Mesenchymal stem cell (in vitro differentiated cells and primary cell): ENCODE results near the gene TRIM44.
"Not testable (repeated sequence)": the region's sequence is repeated elsewhere in the genome, so short reads cannot be mapped to it uniquely, and the experiment has no call there.

Source experiments
- DNase-seq: peaks from one replicate; pipeline ENCODE4 v3.0.0-alpha.2; 2013
- H2AFZ ChIP-seq: one replicate; pipeline ENCODE4 v1.6.1; 2013; ENCODE audit warnings: low read depth, mild to moderate bottlenecking, control low read depth, inconsistent platforms, low read length, moderate library complexity
- H2AK5ac ChIP-seq: 2 replicates; pipeline ENCODE4 v1.6.1; 2013; ENCODE audit warnings: low read length, moderate library complexity, mild to moderate bottlenecking, inconsistent platforms; ENCODE audit not compliant: severe bottlenecking
- H2BK120ac ChIP-seq: one replicate; pipeline ENCODE4 v1.6.1; 2013; ENCODE audit warnings: low read depth, mild to moderate bottlenecking, inconsistent platforms, low read length, moderate library complexity
- H2BK12ac ChIP-seq, 2 experiments: one replicate each; pipeline ENCODE4 v1.6.1; 2013; ENCODE audit warnings: inconsistent platforms in 2 of 2, low read length in 2 of 2, mild to moderate bottlenecking in 2 of 2, moderate library complexity in 2 of 2, control low read depth in 1 of 2
- H2BK15ac ChIP-seq: one replicate; pipeline ENCODE4 v1.6.1; 2013; ENCODE audit warnings: mild to moderate bottlenecking, low read depth, inconsistent platforms; ENCODE audit not compliant: poor library complexity, severe bottlenecking
- H2BK5ac ChIP-seq: 2 replicates; pipeline ENCODE4 v1.6.1; 2013; ENCODE audit warnings: low read depth, mild to moderate bottlenecking, low read length, control low read depth, inconsistent platforms; ENCODE audit not compliant: poor library complexity, severe bottlenecking
- H3K14ac ChIP-seq, 2 experiments: one replicate each; pipeline ENCODE4 v1.6.1; 2013; ENCODE audit warnings: inconsistent platforms in 2 of 2, low read length in 2 of 2, control low read depth in 1 of 2, mild to moderate bottlenecking in 1 of 2, moderate library complexity in 1 of 2
- H3K18ac ChIP-seq, 2 experiments: one replicate each; pipeline ENCODE4 v1.6.1; 2013; ENCODE audit warnings: inconsistent platforms in 2 of 2, low read length in 2 of 2, control low read depth in 1 of 2, low read depth in 1 of 2, mild to moderate bottlenecking in 1 of 2
- H3K23ac ChIP-seq, 2 experiments: one replicate each; pipeline ENCODE4 v1.6.1; 2013; ENCODE audit warnings: inconsistent platforms in 2 of 2, low read length in 2 of 2, mild to moderate bottlenecking in 2 of 2, moderate library complexity in 2 of 2, control low read depth in 1 of 2
- H3K27ac ChIP-seq: 2 replicates; pipeline ENCODE4 v1.5.1; 2013; ENCODE audit warnings: mild to moderate bottlenecking, moderate library complexity, low read length, control low read depth, inconsistent platforms; ENCODE audit not compliant: poor library complexity, severe bottlenecking
- H3K27me3 ChIP-seq, 2 experiments: 2 replicates each; pipeline versions ENCODE4 v1.6.1 to v1.7.0; 2013; ENCODE audit warnings: low read length in 2 of 2, mild to moderate bottlenecking in 2 of 2, moderate library complexity in 2 of 2, control low read depth in 1 of 2, inconsistent platforms in 1 of 2; ENCODE audit not compliant: control insufficient read depth in 1 of 2, insufficient read depth in 1 of 2
- H3K36me3 ChIP-seq, 2 experiments: 2 replicates each; pipeline versions ENCODE4 v1.6.1 to v1.7.0; 2013; ENCODE audit warnings: low read length in 2 of 2, control low read depth in 1 of 2, inconsistent platforms in 1 of 2, low read depth in 1 of 2, mild to moderate bottlenecking in 1 of 2; ENCODE audit not compliant: insufficient read depth in 2 of 2, control insufficient read depth in 1 of 2
- H3K4ac ChIP-seq, 2 experiments: one replicate each; pipeline ENCODE4 v1.6.1; 2013; ENCODE audit warnings: inconsistent platforms in 2 of 2, low read length in 2 of 2, mild to moderate bottlenecking in 2 of 2, moderate library complexity in 2 of 2, control low read depth in 1 of 2, low read depth in 1 of 2
- H3K4me1 ChIP-seq: 2 replicates; pipeline ENCODE4 v1.6.1; 2013; ENCODE audit warnings: low read depth, low read length, control low read depth; ENCODE audit not compliant: control insufficient read depth, insufficient read depth
- H3K4me2 ChIP-seq: 2 replicates; pipeline ENCODE4 v1.6.1; 2013; ENCODE audit warnings: low read length, mild to moderate bottlenecking, inconsistent platforms; ENCODE audit not compliant: poor library complexity, severe bottlenecking
- H3K4me3 ChIP-seq, 2 experiments: 2 replicates each; pipeline versions ENCODE4 v1.5.1 to v1.7.0; 2013; ENCODE audit warnings: low read length in 2 of 2, mild to moderate bottlenecking in 2 of 2, control low read depth in 1 of 2, low read depth in 1 of 2; ENCODE audit not compliant: insufficient read depth in 1 of 2
- H3K79me1 ChIP-seq: replicated peaks from 2 replicates; pipeline ENCODE4 v1.6.1; 2013; ENCODE audit warnings: mild to moderate bottlenecking, control low read depth, low read length, inconsistent platforms; ENCODE audit not compliant: poor library complexity, severe bottlenecking
- H3K9ac ChIP-seq: 2 replicates; pipeline ENCODE4 v1.7.0; 2013; ENCODE audit warnings: mild to moderate bottlenecking, low read length, moderate library complexity
- H3K9me3 ChIP-seq: 2 replicates; pipeline ENCODE4 v1.7.0; 2013; ENCODE audit warnings: mild to moderate bottlenecking, low read length; ENCODE audit not compliant: control insufficient read depth
- H4K8ac ChIP-seq: one replicate; pipeline ENCODE4 v1.6.1; 2013; ENCODE audit warnings: inconsistent platforms, mild to moderate bottlenecking, low read length, moderate library complexity
- H4K91ac ChIP-seq: one replicate; pipeline ENCODE4 v1.6.1; 2013; ENCODE audit warnings: mild to moderate bottlenecking, low read length, inconsistent platforms
- WGBS: methylation state at CpG from one replicate; pipeline ENCODE4 v1.1.7; 2013; ENCODE audit warnings: mixed read lengths; 5-methylcytosine and 5-hydroxymethylcytosine counted together

TRIM44 gene

DNA sequence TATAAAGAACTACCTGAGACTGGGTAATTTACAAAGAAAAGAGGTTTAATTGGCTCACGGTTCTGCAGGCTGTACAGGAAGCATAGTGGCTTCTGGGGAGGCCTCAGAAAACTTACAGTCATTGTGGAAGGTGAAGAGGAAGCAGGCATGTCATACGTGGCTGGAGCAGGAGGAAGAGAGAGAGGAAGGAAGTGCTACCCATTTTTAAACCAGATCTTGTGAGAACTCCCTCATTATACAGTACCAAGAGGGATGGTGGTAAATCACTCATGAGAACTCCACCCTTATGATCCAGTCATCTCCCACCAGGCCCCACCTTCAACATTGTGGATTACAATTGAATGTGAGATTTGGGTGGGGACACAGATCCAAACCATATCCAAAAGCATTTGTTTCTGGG lies 53.1 kb downstream of the TRIM44 start:
- not testable (repeated sequence) for H3K14ac ChIP-seq, H3K23ac ChIP-seq, H3K36me3 ChIP-seq, H2BK120ac ChIP-seq, H2AFZ ChIP-seq, H2AK5ac ChIP-seq, H3K4ac ChIP-seq, H4K8ac ChIP-seq, H2BK15ac ChIP-seq, H3K4me3 ChIP-seq, H3K9me3 ChIP-seq, H3K27ac ChIP-seq, H3K4me1 ChIP-seq, H4K91ac ChIP-seq, H3K27me3 ChIP-seq, H2BK12ac ChIP-seq, H2BK5ac ChIP-seq, DNase-seq, H3K18ac ChIP-seq, H3K4me2 ChIP-seq, H3K9ac ChIP-seq
- 95% methylated on average over 1 of the region's 2 CpGs for WGBS
- H3K79me1 ChIP-seq: peaks cover 26% of the 10 kb centered on the region

DNA sequence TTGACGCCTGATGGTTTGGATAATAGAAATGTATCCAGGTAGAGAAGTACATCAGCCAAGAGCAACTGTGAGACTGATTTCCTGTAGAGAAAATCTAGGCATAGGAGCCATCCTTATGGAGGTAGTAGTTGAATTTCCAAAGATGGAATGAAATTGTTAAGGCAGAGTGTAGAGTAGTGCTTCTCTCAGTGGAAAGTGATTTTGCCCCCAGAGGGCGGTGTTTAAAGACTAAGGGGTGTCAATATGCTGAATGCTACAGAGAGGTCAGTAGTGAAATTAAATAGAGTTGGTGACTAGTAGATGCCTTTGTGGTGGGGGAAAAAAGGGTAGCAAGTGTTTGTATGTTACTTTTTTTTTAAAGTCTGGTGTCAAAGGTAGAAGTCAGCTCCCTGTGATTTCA lies 54.5 kb downstream of the TRIM44 start:
- H3K27ac ChIP-seq: no peak overlapping the region

GRCh38 chr11:35717520-35717919 lies 54.9 kb downstream of the TRIM44 start:
- Histone ChIP-seq H3K18ac (no peak overlapping the region), H3K9me3 (no peaks in the 10 kb centered on the region), H3K79me1 (peaks cover 29% of the 10 kb centered on the region), H4K8ac (no peak overlapping the region), H3K27ac (no peak overlapping the region), H3K27me3 (no peaks in the 10 kb centered on the region), H3K36me3 (no peaks in the 10 kb centered on the region), H3K14ac (no peak overlapping the region), H2AK5ac (no peak overlapping the region), H3K4me2 (no peak overlapping the region), H2AFZ (no peak overlapping the region), H3K23ac (no peak overlapping the region), H3K4ac (no peak overlapping the region), H3K4me3 (no peak overlapping the region), H2BK12ac (no peak overlapping the region), H3K9ac (no peak overlapping the region), H4K91ac (no peak overlapping the region), H2BK120ac (no peak overlapping the region), H2BK5ac (no peak overlapping the region), H2BK15ac (no peak overlapping the region), H3K4me1 (no peaks in the 10 kb centered on the region)
- DNase-seq: no peak
- 100% methylated on average over 2 of the region's 2 CpGs for WGBS

More for the DNA sequence above, 54.5 kb downstream of the TRIM44 start:
- H2BK120ac ChIP-seq: no peak overlapping the region
- DNase-seq: no peak
- H3K27me3 ChIP-seq: no peaks in the 10 kb centered on the region
- H2BK12ac ChIP-seq: no peak overlapping the region
- no peak overlapping the region for H4K8ac ChIP-seq
- H3K4me3 ChIP-seq: no peak overlapping the region
- no peak overlapping the region for H3K14ac ChIP-seq
- no peak overlapping the region for H3K4ac ChIP-seq
- H3K4me1 ChIP-seq: no peaks in the 10 kb centered on the region
- H3K23ac ChIP-seq: no peak overlapping the region
- no peak overlapping the region for H2AFZ ChIP-seq
- H4K91ac ChIP-seq: no peak overlapping the region
- H3K9ac ChIP-seq: no peak overlapping the region
- WGBS: 92% methylated on average over 2 of the region's 2 CpGs
- H3K9me3 ChIP-seq: no peaks in the 10 kb centered on the region
- H2BK15ac ChIP-seq: no peak overlapping the region
- H3K79me1 ChIP-seq: peaks cover 26% of the 10 kb centered on the region
- H2BK5ac ChIP-seq: no peak overlapping the region
- no peak overlapping the region for H3K18ac ChIP-seq
- H3K36me3 ChIP-seq: no peaks in the 10 kb centered on the region
- H3K4me2 ChIP-seq: no peak overlapping the region
- H2AK5ac ChIP-seq: no peak overlapping the region

- H4K91ac ChIP-seq: no peak overlapping the region
- no peak overlapping the region for H3K9ac ChIP-seq
- no peak overlapping the region for H4K8ac ChIP-seq
- H3K27me3 ChIP-seq: no peaks in the 10 kb centered on the region
- no peak overlapping the region for H3K23ac ChIP-seq
- H2AFZ ChIP-seq: no peak overlapping the region
- H3K79me1 ChIP-seq: peaks cover 29% of the 10 kb centered on the region
- no peak overlapping the region for H3K18ac ChIP-seq
- H3K4me3 ChIP-seq: no peak overlapping the region
- DNase-seq: no peak
- H2BK15ac ChIP-seq: no peak overlapping the region
- H3K36me3 ChIP-seq: peaks cover under 1 to 11% of the 10 kb centered on the region in 2 experiments
- H3K14ac ChIP-seq: no peak overlapping the region
- H3K4ac ChIP-seq: no peak overlapping the region
- no peak overlapping the region for H3K27ac ChIP-seq
- no peak overlapping the region for H2AK5ac ChIP-seq
- H3K4me1 ChIP-seq: peaks cover 2% of the 10 kb centered on the region
- no peak overlapping the region for H2BK5ac ChIP-seq
- no peaks in the 10 kb centered on the region for H3K9me3 ChIP-seq
- H2BK12ac ChIP-seq: no peak overlapping the region
- no peak overlapping the region for H3K4me2 ChIP-seq
- no peak overlapping the region for H2BK120ac ChIP-seq
- 92% methylated on average over 2 of the region's 2 CpGs for WGBS
These were observed 59.2 kb downstream of the TRIM44 start for GRCh38 chr11:35721651-35722282.
